Tibial nerve (tissue), 3 donors: ENCODE data around the gene PLXNC1.

ENCODE experiments used
- POLR2A ChIP-seq, 2 donors: fragments of 450-650 bp; IDR thresholded peaks; one replicate each; pipeline ENCODE4 v1.6.1; 2017; ENCODE audit warnings: antibody characterized with exemption in 2 of 2, mild to moderate bottlenecking in 2 of 2, moderate library complexity in 2 of 2
- TF ChIP-seq, protein P1 (sequence below), 5 experiments: fragments of 200-600 bp in 3 of 5; fragments of 450-650 bp in 2 of 5; sonication (generic) in 3 of 5; IDR thresholded peaks; one replicate each; pipeline ENCODE4 v1.5.1; 2016 to 2019; ENCODE audit warnings: antibody characterized with exemption in 5 of 5, mild to moderate bottlenecking in 3 of 5, moderate library complexity in 2 of 5

DNA sequence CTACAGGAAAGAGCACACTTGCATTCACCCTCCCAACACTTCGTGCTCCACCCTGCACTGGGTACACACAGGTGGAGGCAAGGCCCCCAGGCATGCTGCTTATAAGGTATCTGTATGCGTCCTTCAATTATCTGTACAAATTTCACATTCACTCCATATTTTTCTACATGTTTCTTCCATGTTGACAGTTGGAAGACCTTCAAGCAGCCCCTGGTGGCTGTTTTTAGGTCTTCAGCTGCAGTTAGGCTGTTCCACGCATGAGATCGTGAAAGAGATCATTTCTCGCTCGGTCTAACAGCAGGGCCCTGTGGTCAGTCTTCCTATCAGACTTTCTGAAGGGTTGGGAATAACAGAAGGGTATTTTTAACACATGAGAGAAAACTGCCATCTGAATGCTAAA is 47.1 kb downstream of the PLXNC1 start:
- TF ChIP-seq, protein P1, sequence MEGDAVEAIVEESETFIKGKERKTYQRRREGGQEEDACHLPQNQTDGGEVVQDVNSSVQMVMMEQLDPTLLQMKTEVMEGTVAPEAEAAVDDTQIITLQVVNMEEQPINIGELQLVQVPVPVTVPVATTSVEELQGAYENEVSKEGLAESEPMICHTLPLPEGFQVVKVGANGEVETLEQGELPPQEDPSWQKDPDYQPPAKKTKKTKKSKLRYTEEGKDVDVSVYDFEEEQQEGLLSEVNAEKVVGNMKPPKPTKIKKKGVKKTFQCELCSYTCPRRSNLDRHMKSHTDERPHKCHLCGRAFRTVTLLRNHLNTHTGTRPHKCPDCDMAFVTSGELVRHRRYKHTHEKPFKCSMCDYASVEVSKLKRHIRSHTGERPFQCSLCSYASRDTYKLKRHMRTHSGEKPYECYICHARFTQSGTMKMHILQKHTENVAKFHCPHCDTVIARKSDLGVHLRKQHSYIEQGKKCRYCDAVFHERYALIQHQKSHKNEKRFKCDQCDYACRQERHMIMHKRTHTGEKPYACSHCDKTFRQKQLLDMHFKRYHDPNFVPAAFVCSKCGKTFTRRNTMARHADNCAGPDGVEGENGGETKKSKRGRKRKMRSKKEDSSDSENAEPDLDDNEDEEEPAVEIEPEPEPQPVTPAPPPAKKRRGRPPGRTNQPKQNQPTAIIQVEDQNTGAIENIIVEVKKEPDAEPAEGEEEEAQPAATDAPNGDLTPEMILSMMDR (IDR thresholded peaks at IDR 0.05) = no peak
- TF ChIP-seq POLR2A (IDR thresholded peaks at IDR 0.05) = no peak
